Measurements from ENCODE around the gene SLC2A2.

The SLC2A2 gene

DNA sequence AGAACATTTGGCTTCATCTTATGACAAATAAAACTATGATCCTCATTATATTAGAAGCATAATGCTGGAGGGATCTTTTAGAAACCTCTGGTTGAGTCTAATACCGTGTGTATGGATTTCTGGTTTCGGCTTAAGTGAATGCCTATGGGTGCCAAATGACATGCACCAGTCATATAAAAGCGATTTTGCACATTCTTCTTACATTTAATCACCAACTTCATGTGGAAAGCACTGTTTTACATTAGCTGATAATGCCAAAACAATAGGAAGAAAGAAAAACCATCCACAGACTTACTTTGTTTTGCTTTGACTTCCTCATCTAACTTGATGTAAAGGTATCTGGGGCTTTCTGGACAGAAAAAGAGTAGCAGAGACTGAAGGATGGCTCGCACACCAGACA lies 20.9 kb downstream of the SLC2A2 start:
- TF ChIP-seq, protein P1, sequence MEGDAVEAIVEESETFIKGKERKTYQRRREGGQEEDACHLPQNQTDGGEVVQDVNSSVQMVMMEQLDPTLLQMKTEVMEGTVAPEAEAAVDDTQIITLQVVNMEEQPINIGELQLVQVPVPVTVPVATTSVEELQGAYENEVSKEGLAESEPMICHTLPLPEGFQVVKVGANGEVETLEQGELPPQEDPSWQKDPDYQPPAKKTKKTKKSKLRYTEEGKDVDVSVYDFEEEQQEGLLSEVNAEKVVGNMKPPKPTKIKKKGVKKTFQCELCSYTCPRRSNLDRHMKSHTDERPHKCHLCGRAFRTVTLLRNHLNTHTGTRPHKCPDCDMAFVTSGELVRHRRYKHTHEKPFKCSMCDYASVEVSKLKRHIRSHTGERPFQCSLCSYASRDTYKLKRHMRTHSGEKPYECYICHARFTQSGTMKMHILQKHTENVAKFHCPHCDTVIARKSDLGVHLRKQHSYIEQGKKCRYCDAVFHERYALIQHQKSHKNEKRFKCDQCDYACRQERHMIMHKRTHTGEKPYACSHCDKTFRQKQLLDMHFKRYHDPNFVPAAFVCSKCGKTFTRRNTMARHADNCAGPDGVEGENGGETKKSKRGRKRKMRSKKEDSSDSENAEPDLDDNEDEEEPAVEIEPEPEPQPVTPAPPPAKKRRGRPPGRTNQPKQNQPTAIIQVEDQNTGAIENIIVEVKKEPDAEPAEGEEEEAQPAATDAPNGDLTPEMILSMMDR (IDR thresholded peaks at IDR 0.05) = no peak
- Histone ChIP-seq H3K27ac (no peak overlapping the region), H3K4me3 (ENCODE audit: low read depth in 1 of 2, low read length in 1 of 2) (no peak overlapping the region)

DNA sequence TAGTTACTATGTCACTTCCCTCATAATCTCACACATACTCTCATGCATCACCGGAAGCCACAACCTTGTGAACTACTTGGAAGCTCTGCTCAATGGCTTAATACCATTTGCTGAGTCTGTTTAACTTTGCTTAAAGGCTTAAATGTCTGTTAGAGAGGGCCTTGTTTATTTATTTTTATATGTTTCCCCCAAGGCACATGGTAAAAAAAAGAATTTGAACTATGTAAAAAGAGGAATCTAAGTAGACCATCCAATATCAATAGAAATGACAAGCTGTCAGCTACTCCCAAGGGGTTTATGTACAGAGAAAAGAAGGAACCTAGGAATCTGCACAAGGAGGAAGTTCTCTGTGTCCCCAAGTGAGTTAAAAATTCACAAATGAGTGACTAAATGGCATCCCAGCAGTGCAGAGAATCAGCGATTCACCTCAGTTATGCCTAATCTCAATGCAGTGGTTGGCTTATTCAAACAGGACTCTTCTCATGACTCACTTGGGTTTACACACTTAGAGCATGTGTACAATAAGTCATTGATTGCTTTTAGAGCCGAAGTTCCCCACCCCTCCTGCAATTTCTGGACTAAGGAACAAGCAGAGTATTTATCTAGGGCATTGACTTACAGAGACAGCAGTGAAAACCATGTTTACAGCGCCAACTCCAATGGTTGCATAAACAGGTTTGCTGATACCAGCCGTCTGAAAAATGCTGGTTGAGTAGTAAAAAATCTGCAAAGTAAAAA lies 24.4 kb downstream of the SLC2A2 start:
- H3K27me3 ChIP-seq = no peaks in the 10 kb centered on the region
- H3K4me3 ChIP-seq (ENCODE audit: low read depth in 1 of 2, low read length in 1 of 2) = no peak overlapping the region
- no peaks in the 10 kb centered on the region for H3K4me1 ChIP-seq (ENCODE audit: control insufficient read depth in 1 of 2, insufficient read depth in 1 of 2, low read depth in 1 of 2, low read length in 1 of 2)
- no peak overlapping the region for H3K27ac ChIP-seq
- no peaks in the 10 kb centered on the region for H3K36me3 ChIP-seq
- TF ChIP-seq, protein P1 (IDR thresholded peaks at IDR 0.05) = no peak
- H3K9me3 ChIP-seq = no peaks in the 10 kb centered on the region

More for the DNA sequence above, 20.9 kb downstream of the SLC2A2 start:
- H3K27me3 ChIP-seq = no peaks in the 10 kb centered on the region
- H3K9me3 ChIP-seq = no peaks in the 10 kb centered on the region
- H3K4me1 ChIP-seq (ENCODE audit: control insufficient read depth in 1 of 2, insufficient read depth in 1 of 2, low read depth in 1 of 2, low read length in 1 of 2) = no peaks in the 10 kb centered on the region
- no peaks in the 10 kb centered on the region for H3K36me3 ChIP-seq

DNA sequence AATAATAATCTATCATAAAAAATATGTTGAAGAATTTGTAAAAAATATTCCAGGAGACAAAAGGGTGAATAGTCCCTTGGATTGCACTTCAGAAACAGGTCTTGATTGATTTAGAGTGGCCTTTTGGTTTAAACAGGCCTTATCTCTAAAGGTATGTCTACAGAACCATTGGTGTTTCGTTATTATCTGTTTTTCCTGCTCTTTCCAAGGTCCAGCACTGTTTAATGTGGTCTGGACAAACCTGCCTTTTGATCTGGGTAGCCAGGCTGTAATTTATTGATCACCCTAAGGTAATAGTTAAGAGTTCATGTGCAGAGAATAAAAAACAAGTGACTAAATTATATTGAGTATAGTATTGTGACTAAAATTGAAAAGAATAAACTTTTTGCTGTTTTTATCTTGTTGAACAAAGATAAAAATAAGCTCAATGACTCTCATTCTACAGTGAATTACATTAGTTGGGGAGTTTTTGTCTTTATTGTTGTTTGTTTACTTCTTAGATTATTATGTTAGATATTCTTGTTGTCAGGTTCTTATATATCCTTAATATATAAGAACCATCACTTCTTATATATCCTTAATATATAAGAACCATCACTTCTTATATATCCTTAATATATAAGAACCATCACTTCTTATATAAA lies 25.1 kb downstream of the SLC2A2 start:
- H3K4me1 ChIP-seq (ENCODE audit: control insufficient read depth in 1 of 2, insufficient read depth in 1 of 2, low read depth in 1 of 2, low read length in 1 of 2) = no peaks in the 10 kb centered on the region
- H3K4me3 ChIP-seq (ENCODE audit: low read depth in 1 of 2, low read length in 1 of 2) = no peak overlapping the region
- H3K9me3 ChIP-seq = no peaks in the 10 kb centered on the region
- no peaks in the 10 kb centered on the region for H3K36me3 ChIP-seq
- no peak overlapping the region for H3K27ac ChIP-seq
- no peaks in the 10 kb centered on the region for H3K27me3 ChIP-seq
- TF ChIP-seq, protein P1 (IDR thresholded peaks at IDR 0.05) = no peak

DNA sequence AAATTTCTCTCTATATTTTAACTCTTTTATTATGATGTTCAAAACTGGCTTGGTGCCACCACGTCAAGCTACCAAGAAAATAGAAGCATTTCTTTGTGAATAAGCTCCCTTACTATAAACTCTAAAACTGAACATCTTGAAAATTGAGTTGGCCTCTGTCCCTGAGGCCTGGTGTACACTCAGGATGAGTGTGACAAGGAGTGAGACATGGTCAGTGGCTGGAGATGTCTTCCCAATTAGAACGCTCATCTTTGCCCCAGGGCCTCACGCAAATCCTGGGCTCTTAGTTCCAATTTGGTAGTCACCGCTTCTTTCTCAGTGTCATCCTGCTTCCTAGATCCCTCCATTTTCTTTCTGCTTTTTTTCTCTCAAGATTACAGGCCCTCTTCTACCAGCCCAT lies 26.2 kb downstream of the SLC2A2 start:
- H3K4me3 ChIP-seq (ENCODE audit: low read depth in 1 of 2, low read length in 1 of 2) = no peak overlapping the region
- no peaks in the 10 kb centered on the region for H3K36me3 ChIP-seq
- no peaks in the 10 kb centered on the region for H3K4me1 ChIP-seq (ENCODE audit: control insufficient read depth in 1 of 2, insufficient read depth in 1 of 2, low read depth in 1 of 2, low read length in 1 of 2)
- H3K27me3 ChIP-seq = no peaks in the 10 kb centered on the region
- TF ChIP-seq, protein P1 (IDR thresholded peaks at IDR 0.05) = no peak
- no peak overlapping the region for H3K27ac ChIP-seq
- no peaks in the 10 kb centered on the region for H3K9me3 ChIP-seq

DNA sequence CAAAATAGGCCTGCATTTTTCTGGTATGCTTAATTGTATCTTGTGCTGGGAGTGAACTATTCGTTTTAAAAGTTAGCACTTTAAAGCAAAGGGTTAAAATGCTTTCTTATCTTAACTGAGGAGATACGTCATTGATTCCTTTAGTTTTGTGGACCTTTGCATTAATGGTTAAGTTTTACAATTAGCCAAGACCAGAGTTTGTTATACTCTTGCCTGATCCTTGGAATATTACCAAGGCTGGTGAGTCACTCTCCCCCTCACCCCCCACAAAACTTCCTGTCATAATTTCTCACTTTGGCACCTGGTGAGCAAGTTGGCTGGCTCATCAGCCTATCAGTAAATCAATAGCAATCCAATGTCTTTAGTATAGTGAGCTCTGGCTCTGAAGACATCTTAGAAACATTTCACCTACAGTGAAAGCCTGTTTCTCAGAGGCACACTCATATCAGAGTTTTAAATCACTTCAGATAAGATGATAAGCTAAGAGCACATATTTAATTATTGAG lies 26.7 kb downstream of the SLC2A2 start:
- no peaks in the 10 kb centered on the region for H3K4me1 ChIP-seq (ENCODE audit: control insufficient read depth in 1 of 2, insufficient read depth in 1 of 2, low read depth in 1 of 2, low read length in 1 of 2)
- TF ChIP-seq, protein P1 (IDR thresholded peaks at IDR 0.05) = no peak

More for the DNA sequence above, 26.7 kb downstream of the SLC2A2 start:
- no peaks in the 10 kb centered on the region for H3K27me3 ChIP-seq
- H3K27ac ChIP-seq = no peak overlapping the region
- no peak overlapping the region for H3K4me3 ChIP-seq (ENCODE audit: low read depth in 1 of 2, low read length in 1 of 2)
- no peaks in the 10 kb centered on the region for H3K36me3 ChIP-seq
- no peaks in the 10 kb centered on the region for H3K9me3 ChIP-seq

All from neutrophil (primary cell).